ENCODE results near the gene EPOP. TPM values are rescaled to one million over a fixed set of nuclear protein-coding genes. Genes with fewer than 3 reads are reported as not detected.

The EPOP gene
- total and polyA plus RNA-seq, 2 experiments from 2014 or later, result 0.42 to 2.4 TPM

- TF ChIP-seq STAT1 (IDR thresholded peaks at IDR 0.05; ENCODE audit: unreplicated experiment), result no peak
- TF ChIP-seq ZNF331 (CRISPR knock-in tag; IDR thresholded peaks at IDR 0.05; ENCODE audit: low read depth), result no peak
- TF ChIP-seq ETS1 (IDR thresholded peaks at IDR 0.05), result no peak
- no peak for TF ChIP-seq JUNB (IDR thresholded peaks at IDR 0.05; ENCODE audit: unreplicated experiment)
- no peak for TF ChIP-seq CTCF (conservative IDR thresholded peaks at IDR 0.05; ENCODE audit: low read depth in 2 of 2)
- no peak for TF ChIP-seq REST (IDR thresholded peaks at IDR 0.05; ENCODE audit: unreplicated experiment)
Measured at GRCh38 chr17:38710604-38710962, 35.8 kb upstream of the EPOP start (continued).

GRCh38 chr17:38709864-38710603 lies 35.3 kb upstream of the EPOP start:
- peaks cover 34% of the 10 kb centered on the region for H3K4me1 ChIP-seq (ENCODE audit: insufficient read depth)
- Mint-ChIP-seq H3K27ac (no peak overlapping the region), H3K36me3 (ENCODE audit: low read depth) (peaks cover 15% of the 10 kb centered on the region), H3K9me3 (no peaks in the 10 kb centered on the region; the same call in none of the 3 replicates), H3K27me3 (ENCODE audit: insufficient read depth, low read depth, poor library complexity) (peaks cover 50% of the 10 kb centered on the region), H3K4me3 (no peak overlapping the region; the same call in 2 of the 3 replicates), H3K4me1 (peaks cover 72% of the 10 kb centered on the region)
- H3K4me2 ChIP-seq, result no peak overlapping the region
- H3K27me3 ChIP-seq (ENCODE audit: insufficient read depth), result peaks cover 50% of the 10 kb centered on the region
- H3K4me3 ChIP-seq, result no peak overlapping the region
- H3K79me2 ChIP-seq (replicated peaks; ENCODE audit: insufficient read depth), result no peaks in the 10 kb centered on the region
- H3K9me2 ChIP-seq (ENCODE audit: insufficient read depth), result no peaks in the 10 kb centered on the region
- H3K36me3 ChIP-seq (ENCODE audit: insufficient read depth), result no peaks in the 10 kb centered on the region
- peaks cover 20% of the 10 kb centered on the region; the same call in 1 of the 2 replicates for H3F3A ChIP-seq (replicated peaks; ENCODE audit: low read depth)
- no peak for ATAC-seq
- no peak overlapping the region for H3K27ac ChIP-seq (ENCODE audit: low read depth)
- H4K20me1 ChIP-seq (replicated peaks; ENCODE audit: insufficient read depth), result peaks cover 5% of the 10 kb centered on the region; the same call in 1 of the 2 replicates
- H2AFZ ChIP-seq, result no peak overlapping the region
- DNase-seq (ENCODE audit: low spot score), result no peak
- TF ChIP-seq REST (IDR thresholded peaks at IDR 0.05; ENCODE audit: unreplicated experiment) (no peak), EZH2 (IDR thresholded peaks at IDR 0.05; ENCODE audit: low read depth, unreplicated experiment) (no peak), ZNF114 (CRISPR knock-in tag; IDR thresholded peaks at IDR 0.05) (no peak), STAT1 (IDR thresholded peaks at IDR 0.05; ENCODE audit: unreplicated experiment) (no peak), ETS1 (IDR thresholded peaks at IDR 0.05) (no peak), NANOG (IDR thresholded peaks at IDR 0.05; ENCODE audit: borderline replicate concordance) (no peak), POLR2AphosphoS5 (IDR thresholded peaks at IDR 0.05; ENCODE audit: low read depth) (no peak), JUNB (IDR thresholded peaks at IDR 0.05; ENCODE audit: unreplicated experiment) (no peak), CREB1 (CRISPR knock-in tag; IDR thresholded peaks at IDR 0.05; ENCODE audit: low read depth) (no peak), ZNF331 (CRISPR knock-in tag; IDR thresholded peaks at IDR 0.05; ENCODE audit: low read depth) (no peak), CTCF (conservative IDR thresholded peaks at IDR 0.05; ENCODE audit: low read depth in 2 of 2) (no peak)

Measured in GM23338 (cell line).